HEK293 (cell line): Measurements from ENCODE around the gene LIN9.

Experiments used
- EGR2 ChIP-seq: fragments of 450-650 bp; formaldehyde crosslinking; IDR thresholded peaks from 2 replicates; pipeline ENCODE4 v1.5.1; 2016; ENCODE audit warnings: low read depth, missing biosample characterization, missing genetic modification characterization
- KLF1 ChIP-seq: fragments of 450-650 bp; formaldehyde crosslinking; IDR thresholded peaks from 2 replicates; pipeline ENCODE4 v1.5.1; 2016; ENCODE audit warnings: missing biosample characterization, missing genetic modification characterization
- PRDM10 ChIP-seq: fragments of 450-650 bp; formaldehyde crosslinking; IDR thresholded peaks from 2 replicates; pipeline ENCODE4 v1.5.1; 2016; ENCODE audit warnings: missing biosample characterization, missing genetic modification characterization
- PRDM6 ChIP-seq: fragments of 450-650 bp; formaldehyde crosslinking; IDR thresholded peaks from 2 replicates; pipeline ENCODE4 v1.5.1; 2017; ENCODE audit warnings: missing biosample characterization, missing genetic modification characterization
- REPIN1 ChIP-seq: fragments of 450-650 bp; formaldehyde crosslinking; IDR thresholded peaks from 2 replicates; pipeline ENCODE4 v1.5.1; 2017; ENCODE audit warnings: missing biosample characterization, missing genetic modification characterization, low read depth
- SP7 ChIP-seq: fragments of 450-650 bp; formaldehyde crosslinking; IDR thresholded peaks from 2 replicates; pipeline ENCODE4 v1.5.1; 2016; ENCODE audit warnings: missing biosample characterization, missing genetic modification characterization
- ZNF221 ChIP-seq: fragments of 450-650 bp; formaldehyde crosslinking; IDR thresholded peaks from 2 replicates; pipeline ENCODE4 v1.5.1; 2017; ENCODE audit warnings: missing biosample characterization, missing genetic modification characterization, borderline replicate concordance
- ZNF223 ChIP-seq: fragments of 450-650 bp; formaldehyde crosslinking; IDR thresholded peaks from 2 replicates; pipeline ENCODE4 v1.5.1; 2016; ENCODE audit warnings: missing biosample characterization, missing genetic modification characterization
- ZNF24 ChIP-seq: fragments of 450-650 bp; formaldehyde crosslinking; IDR thresholded peaks from 2 replicates; pipeline ENCODE4 v1.5.1; 2016; ENCODE audit warnings: missing biosample characterization, missing genetic modification characterization
- ZNF248 ChIP-seq: fragments of 450-650 bp; formaldehyde crosslinking; IDR thresholded peaks from 2 replicates; pipeline ENCODE4 v1.5.1; 2017; ENCODE audit warnings: missing biosample characterization, missing genetic modification characterization
- ZNF341 ChIP-seq: fragments of 450-650 bp; formaldehyde crosslinking; IDR thresholded peaks from 2 replicates; pipeline ENCODE4; 2016; ENCODE audit warnings: low read depth, missing biosample characterization, missing genetic modification characterization
- ZNF391 ChIP-seq: fragments of 450-650 bp; formaldehyde crosslinking; IDR thresholded peaks from 2 replicates; pipeline ENCODE4 v1.5.1; 2016; ENCODE audit warnings: low read depth, missing biosample characterization, missing genetic modification characterization, borderline replicate concordance
- ZNF394 ChIP-seq: fragments of 450-650 bp; formaldehyde crosslinking; IDR thresholded peaks from 2 replicates; pipeline ENCODE4 v1.5.1; 2016; ENCODE audit warnings: missing biosample characterization, missing genetic modification characterization, mild to moderate bottlenecking, moderate library complexity, borderline replicate concordance
- ZNF416 ChIP-seq: fragments of 450-650 bp; formaldehyde crosslinking; IDR thresholded peaks from 2 replicates; pipeline ENCODE4 v1.5.1; 2016; ENCODE audit warnings: missing biosample characterization, missing genetic modification characterization
- ZNF510 ChIP-seq: fragments of 450-650 bp; formaldehyde crosslinking; IDR thresholded peaks from 2 replicates; pipeline ENCODE4 v1.5.1; 2018; ENCODE audit warnings: mild to moderate bottlenecking, missing genetic modification characterization, missing biosample characterization; ENCODE audit not compliant: insufficient replicate concordance
- ZNF513 ChIP-seq: fragments of 450-650 bp; IDR thresholded peaks from 2 replicates; pipeline ENCODE4 v1.5.1; 2018; ENCODE audit warnings: missing biosample characterization, missing genetic modification characterization
- ZNF521 ChIP-seq: fragments of 450-650 bp; formaldehyde crosslinking; IDR thresholded peaks from 2 replicates; pipeline ENCODE4 v1.5.1; 2017; ENCODE audit warnings: missing biosample characterization, mild to moderate bottlenecking, missing genetic modification characterization
- ZNF549 ChIP-seq: fragments of 450-650 bp; IDR thresholded peaks from 2 replicates; pipeline ENCODE4 v1.5.1; 2018; ENCODE audit warnings: missing biosample characterization, missing genetic modification characterization, mild to moderate bottlenecking, inconsistent platforms, moderate library complexity
- ZNF623 ChIP-seq: fragments of 450-650 bp; formaldehyde crosslinking; IDR thresholded peaks from 2 replicates; pipeline ENCODE4 v1.5.1; 2016; ENCODE audit warnings: missing biosample characterization, missing genetic modification characterization
- ZNF639 ChIP-seq: fragments of 450-650 bp; formaldehyde crosslinking; IDR thresholded peaks from 2 replicates; pipeline ENCODE4 v1.5.1; 2016; ENCODE audit warnings: missing biosample characterization, missing genetic modification characterization
- ZNF654 ChIP-seq: fragments of 450-650 bp; formaldehyde crosslinking; IDR thresholded peaks from 2 replicates; pipeline ENCODE4 v1.5.1; 2016; ENCODE audit warnings: low read depth, missing biosample characterization, missing genetic modification characterization
- ZNF660 ChIP-seq: fragments of 450-650 bp; IDR thresholded peaks from 2 replicates; pipeline ENCODE4 v1.5.1; 2018; ENCODE audit warnings: missing biosample characterization, mild to moderate bottlenecking, missing genetic modification characterization
- ZNF677 ChIP-seq: fragments of 450-650 bp; IDR thresholded peaks from 2 replicates; pipeline ENCODE4 v1.5.0; 2018; ENCODE audit warnings: missing biosample characterization, mild to moderate bottlenecking, missing genetic modification characterization, moderate library complexity
- ZNF692 ChIP-seq: fragments of 450-650 bp; formaldehyde crosslinking; IDR thresholded peaks from 2 replicates; pipeline ENCODE4 v1.5.1; 2016; ENCODE audit warnings: missing biosample characterization, missing genetic modification characterization
- ZNF701 ChIP-seq: fragments of 450-650 bp; formaldehyde crosslinking; IDR thresholded peaks from 2 replicates; pipeline ENCODE4 v1.5.1; 2016; ENCODE audit warnings: missing biosample characterization, missing genetic modification characterization
- ZNF830 ChIP-seq: fragments of 450-650 bp; IDR thresholded peaks from 2 replicates; pipeline ENCODE4 v1.5.0; 2018; ENCODE audit warnings: missing biosample characterization, missing genetic modification characterization, low read depth, mild to moderate bottlenecking, moderate library complexity
- ZNF837 ChIP-seq: fragments of 450-650 bp; formaldehyde crosslinking; IDR thresholded peaks from 2 replicates; pipeline ENCODE4 v1.5.1; 2016; ENCODE audit warnings: missing biosample characterization, missing genetic modification characterization
- ZSCAN18 ChIP-seq: fragments of 450-650 bp; formaldehyde crosslinking; IDR thresholded peaks from 2 replicates; pipeline ENCODE4 v1.5.1; 2016; ENCODE audit warnings: missing biosample characterization, missing genetic modification characterization

The LIN9 gene

GRCh38 chr1:226308723-226309397 lies at the start of gene LIN9 (continued):
- TF ChIP-seq ZSCAN18 (0 out of 2 replicates have a peak, but pooled peaks have one; percentile 56), PRDM6 (tag by site-specific recombination) (no peak), ZNF677 (0 out of 2 replicates have a peak, but pooled peaks have one; percentile 1), EGR2 (tag by site-specific recombination) (peak; percentile 64), ZNF830 (tag by site-specific recombination) (no peak), ZNF394 (tag by site-specific recombination) (peak; percentile 59; the same call in 1 of the 2 replicates), ZNF660 (tag by site-specific recombination) (peak; percentile 82), ZNF221 (tag by site-specific recombination) (no peak), SP7 (tag by site-specific recombination) (peak; percentile 80), KLF1 (tag by site-specific recombination) (peak; percentile 16; the same call in 1 of the 2 replicates), ZNF623 (tag by site-specific recombination) (0 out of 2 replicates have a peak, but pooled peaks have one; percentile 33), ZNF510 (no peak), ZNF391 (tag by site-specific recombination) (peak; percentile 51; the same call in 1 of the 2 replicates), ZNF521 (tag by site-specific recombination) (no peak), ZNF223 (tag by site-specific recombination) (peak; percentile 78), ZNF416 (tag by site-specific recombination) (0 out of 2 replicates have a peak, but pooled peaks have one; percentile 33), ZNF549 (no peak), REPIN1 (tag by site-specific recombination) (peak; percentile 96), ZNF654 (no peak), ZNF24 (peak; percentile 86), ZNF513 (no peak), ZNF341 (tag by site-specific recombination) (peak; percentile 99), ZNF701 (no peak), PRDM10 (tag by site-specific recombination) (no peak; the same call in none of the 2 replicates), ZNF692 (tag by site-specific recombination) (peak; percentile 95), ZNF837 (0 out of 2 replicates have a peak, but pooled peaks have one; percentile 64), ZNF639 (peak; percentile 73), ZNF248 (no peak)
